ACC112 (cell line): ENCODE measurements around the gene LRP5.

Experiments
- H2AFZ ChIP-seq: fragments of 200-600 bp; sonication (generic); one replicate; pipeline ENCODE4 v1.6.0; 2017; ENCODE audit warnings: antibody characterized with exemption, low read length; ENCODE audit not compliant: unreplicated experiment
- H3K27ac ChIP-seq: fragments of 200-600 bp; sonication (generic); 2 replicates; pipeline ENCODE4 v1.5.1; 2014; ENCODE audit warnings: low read depth, mild to moderate bottlenecking, antibody characterized with exemption, low read length, moderate library complexity
- H3K27me3 ChIP-seq: fragments of 200-600 bp; sonication (generic); 2 replicates; pipeline ENCODE4 v1.6.1; 2014; ENCODE audit warnings: mild to moderate bottlenecking, antibody characterized with exemption, low read length, moderate library complexity, mixed read lengths; ENCODE audit not compliant: insufficient read depth
- H3K36me3 ChIP-seq: fragments of 200-600 bp; sonication (generic); 2 replicates; pipeline ENCODE4 v1.6.1; 2016; ENCODE audit warnings: mild to moderate bottlenecking, antibody characterized with exemption, low read length, moderate library complexity, mixed read lengths; ENCODE audit not compliant: insufficient read depth
- H3K4me1 ChIP-seq: fragments of 200-600 bp; sonication (generic); one replicate; pipeline ENCODE4 v1.6.1; 2016; ENCODE audit warnings: low read length, mixed read lengths; ENCODE audit not compliant: insufficient read depth, unreplicated experiment, control insufficient read depth
- H3K4me3 ChIP-seq: fragments of 200-600 bp; sonication (generic); 2 replicates; pipeline ENCODE4 v1.5.1; 2014; ENCODE audit warnings: mild to moderate bottlenecking, low read depth, low read length
- H3K79me2 ChIP-seq: fragments of 200-600 bp; sonication (generic); one replicate; pipeline ENCODE4 v1.6.0; 2016; ENCODE audit warnings: low read length; ENCODE audit not compliant: control insufficient read depth, unreplicated experiment, insufficient read depth

LRP5 gene

GRCh38 chr11:68311160-68312116, 953 bp upstream of the LRP5 start:
- no peaks in the 10 kb centered on the region for H3K36me3 ChIP-seq
- H3K27ac ChIP-seq: no peak overlapping the region
- no peak overlapping the region for H2AFZ ChIP-seq
- H3K4me1 ChIP-seq: peaks cover 12% of the 10 kb centered on the region
- H3K79me2 ChIP-seq: peaks cover 3% of the 10 kb centered on the region
- H3K27me3 ChIP-seq: no peaks in the 10 kb centered on the region; the same call in 1 of the 2 replicates
- peak overlapping the region; percentile 52; the same call in 1 of the 2 replicates for H3K4me3 ChIP-seq

- peaks cover 12% of the 10 kb centered on the region for H3K4me1 ChIP-seq
- H2AFZ ChIP-seq: peak overlapping the region; percentile 93
- H3K27me3 ChIP-seq: no peaks in the 10 kb centered on the region; the same call in 1 of the 2 replicates
- no peaks in the 10 kb centered on the region for H3K36me3 ChIP-seq
- no peak overlapping the region for H3K27ac ChIP-seq
- peaks cover 11% of the 10 kb centered on the region for H3K79me2 ChIP-seq
- peak overlapping the region; percentile 92 for H3K4me3 ChIP-seq
These were observed 586 bp downstream of the LRP5 start for GRCh38 chr11:68312780-68313573.

GRCh38 chr11:68313574-68314202, 1.3 kb downstream of the LRP5 start:
- Histone ChIP-seq H3K36me3 (no peaks in the 10 kb centered on the region), H3K79me2 (peaks cover 11% of the 10 kb centered on the region), H3K27ac (no peak overlapping the region), H2AFZ (peak overlapping the region; percentile 93), H3K4me1 (peaks cover 12% of the 10 kb centered on the region), H3K27me3 (no peaks in the 10 kb centered on the region; the same call in 1 of the 2 replicates), H3K4me3 (peak overlapping the region; percentile 92)

- peak overlapping the region; percentile 52 for H3K27ac ChIP-seq
- H3K36me3 ChIP-seq: no peaks in the 10 kb centered on the region
- peaks cover 11% of the 10 kb centered on the region for H3K79me2 ChIP-seq
- peaks cover 12% of the 10 kb centered on the region for H3K4me1 ChIP-seq
- H3K27me3 ChIP-seq: no peaks in the 10 kb centered on the region; the same call in 1 of the 2 replicates
- H3K4me3 ChIP-seq: peak overlapping the region; percentile 92
- no peak overlapping the region for H2AFZ ChIP-seq
These were observed 2.1 kb downstream of the LRP5 start for GRCh38 chr11:68314203-68315170.

GRCh38 chr11:68315171-68315920, 3.0 kb downstream of the LRP5 start:
- H3K4me3 ChIP-seq: peak overlapping the region; percentile 92
- no peak overlapping the region for H2AFZ ChIP-seq
- H3K36me3 ChIP-seq: no peaks in the 10 kb centered on the region
- peaks cover 11% of the 10 kb centered on the region for H3K79me2 ChIP-seq
- peak overlapping the region; percentile 52; the same call in 1 of the 2 replicates for H3K27ac ChIP-seq
- peaks cover 12% of the 10 kb centered on the region for H3K4me1 ChIP-seq
- no peaks in the 10 kb centered on the region; the same call in 1 of the 2 replicates for H3K27me3 ChIP-seq

GRCh38 chr11:68317147-68317785, 4.9 kb downstream of the LRP5 start:
- Histone ChIP-seq H3K4me1 (peaks cover 12% of the 10 kb centered on the region), H3K36me3 (no peaks in the 10 kb centered on the region), H2AFZ (no peak overlapping the region), H3K79me2 (peaks cover 11% of the 10 kb centered on the region), H3K27me3 (no peaks in the 10 kb centered on the region), H3K4me3 (no peak overlapping the region), H3K27ac (no peak overlapping the region)

GRCh38 chr11:68321293-68322051, 9.1 kb downstream of the LRP5 start:
- Histone ChIP-seq H3K79me2 (peaks cover 8% of the 10 kb centered on the region), H3K27ac (no peak overlapping the region), H3K4me3 (no peak overlapping the region)

GRCh38 chr11:68322052-68322430, 9.7 kb downstream of the LRP5 start:
- Histone ChIP-seq H3K4me3 (no peak overlapping the region), H3K79me2 (peaks cover 2% of the 10 kb centered on the region), H3K36me3 (no peaks in the 10 kb centered on the region), H3K27me3 (no peaks in the 10 kb centered on the region), H3K27ac (no peak overlapping the region), H2AFZ (no peak overlapping the region), H3K4me1 (no peaks in the 10 kb centered on the region)

More at GRCh38 chr11:68321293-68322051, 9.1 kb downstream of the LRP5 start:
- Histone ChIP-seq H3K27me3 (no peaks in the 10 kb centered on the region), H3K4me1 (no peaks in the 10 kb centered on the region), H3K36me3 (no peaks in the 10 kb centered on the region), H2AFZ (no peak overlapping the region)
